Mucosa of stomach (tissue), 1 donor: ENCODE data around the gene SLC7A6OS.

Experiments
- H3K27me3 ChIP-seq: one replicate; pipeline ENCODE4 v1.7.0; 2013; ENCODE audit warnings: mild to moderate bottlenecking, low read length; ENCODE audit not compliant: control insufficient read depth, insufficient read depth
- H3K36me3 ChIP-seq: one replicate; pipeline ENCODE4 v1.7.0; 2013; ENCODE audit warnings: low read length; ENCODE audit not compliant: control insufficient read depth, insufficient read depth
- H3K4me1 ChIP-seq: one replicate; pipeline ENCODE4 v1.7.0; 2013; ENCODE audit warnings: mild to moderate bottlenecking, low read length; ENCODE audit not compliant: control insufficient read depth, insufficient read depth
- H3K4me3 ChIP-seq: one replicate; pipeline ENCODE4 v1.7.0; 2013; ENCODE audit warnings: low read length
- H3K9ac ChIP-seq: one replicate; pipeline ENCODE4 v1.7.0; 2013; ENCODE audit warnings: mild to moderate bottlenecking, low read length, moderate library complexity
- H3K9me3 ChIP-seq: one replicate; pipeline ENCODE4 v1.7.0; 2013; ENCODE audit warnings: mild to moderate bottlenecking, low read length, moderate library complexity; ENCODE audit not compliant: control insufficient read depth
- donor health status: Pancreatic carcinoma.

Gene SLC7A6OS

DNA sequence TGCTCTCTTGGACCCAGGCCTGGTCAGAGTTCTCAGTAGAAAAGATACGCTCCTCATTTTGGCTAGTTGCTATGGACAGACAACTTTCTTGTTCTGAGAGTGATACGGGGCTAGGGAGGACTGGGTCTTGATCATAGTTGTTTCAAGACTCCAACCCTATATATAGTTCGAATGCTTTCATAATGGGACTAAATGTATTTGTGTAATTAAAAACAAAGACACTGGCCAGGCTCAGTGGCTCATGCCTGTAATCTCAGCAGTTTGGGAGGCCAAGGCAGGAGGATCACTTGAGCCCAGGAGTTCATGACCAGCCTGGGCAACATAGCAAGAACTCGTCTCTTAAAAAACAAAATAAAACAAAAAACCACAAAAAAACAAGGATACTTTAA is 28.7 kb downstream of the SLC7A6OS start:
- no peaks in the 10 kb centered on the region for H3K9me3 ChIP-seq
- H3K4me1 ChIP-seq = peaks cover 6% of the 10 kb centered on the region
- no peaks in the 10 kb centered on the region for H3K36me3 ChIP-seq
- no peak overlapping the region for H3K4me3 ChIP-seq
- H3K27me3 ChIP-seq = no peaks in the 10 kb centered on the region
- H3K9ac ChIP-seq = no peak overlapping the region

DNA sequence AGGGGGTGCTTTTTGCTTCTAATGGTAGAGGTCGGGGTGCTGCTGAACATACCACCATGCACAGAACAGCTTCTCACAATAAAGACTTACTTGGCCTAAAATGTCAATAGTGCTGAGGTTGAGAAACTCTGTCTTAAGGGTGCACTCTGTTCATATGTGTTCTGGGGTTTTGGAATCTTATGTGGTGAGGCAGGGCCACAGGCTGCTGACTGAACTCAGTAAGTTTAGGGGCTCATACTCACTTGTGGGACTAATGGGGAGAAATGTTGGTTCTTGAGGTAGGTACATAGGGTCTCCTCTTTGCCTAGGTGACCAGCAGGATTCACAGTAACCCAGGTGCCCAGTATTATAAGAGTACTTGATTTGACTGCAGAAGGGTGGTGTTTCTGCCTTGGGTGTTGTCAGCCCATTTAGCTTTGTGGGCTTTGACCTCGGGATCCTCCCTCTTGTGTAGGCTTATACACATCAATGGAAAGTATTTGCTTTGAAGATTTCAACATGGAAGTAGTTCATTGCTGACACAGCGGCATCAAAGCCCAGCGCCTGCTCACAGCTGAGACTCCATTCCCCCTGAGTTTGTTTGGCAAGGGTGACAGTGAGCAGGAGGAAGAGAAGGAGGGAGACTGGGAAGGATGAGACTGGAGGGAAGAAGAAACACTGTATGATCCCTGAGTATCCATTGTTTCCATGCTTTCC is 29.2 kb downstream of the SLC7A6OS start:
- H3K27me3 ChIP-seq = no peaks in the 10 kb centered on the region
- H3K9me3 ChIP-seq = no peaks in the 10 kb centered on the region
- H3K4me3 ChIP-seq = no peak overlapping the region
- H3K4me1 ChIP-seq = peaks cover 6% of the 10 kb centered on the region
- H3K36me3 ChIP-seq = no peaks in the 10 kb centered on the region
- no peak overlapping the region for H3K9ac ChIP-seq

DNA sequence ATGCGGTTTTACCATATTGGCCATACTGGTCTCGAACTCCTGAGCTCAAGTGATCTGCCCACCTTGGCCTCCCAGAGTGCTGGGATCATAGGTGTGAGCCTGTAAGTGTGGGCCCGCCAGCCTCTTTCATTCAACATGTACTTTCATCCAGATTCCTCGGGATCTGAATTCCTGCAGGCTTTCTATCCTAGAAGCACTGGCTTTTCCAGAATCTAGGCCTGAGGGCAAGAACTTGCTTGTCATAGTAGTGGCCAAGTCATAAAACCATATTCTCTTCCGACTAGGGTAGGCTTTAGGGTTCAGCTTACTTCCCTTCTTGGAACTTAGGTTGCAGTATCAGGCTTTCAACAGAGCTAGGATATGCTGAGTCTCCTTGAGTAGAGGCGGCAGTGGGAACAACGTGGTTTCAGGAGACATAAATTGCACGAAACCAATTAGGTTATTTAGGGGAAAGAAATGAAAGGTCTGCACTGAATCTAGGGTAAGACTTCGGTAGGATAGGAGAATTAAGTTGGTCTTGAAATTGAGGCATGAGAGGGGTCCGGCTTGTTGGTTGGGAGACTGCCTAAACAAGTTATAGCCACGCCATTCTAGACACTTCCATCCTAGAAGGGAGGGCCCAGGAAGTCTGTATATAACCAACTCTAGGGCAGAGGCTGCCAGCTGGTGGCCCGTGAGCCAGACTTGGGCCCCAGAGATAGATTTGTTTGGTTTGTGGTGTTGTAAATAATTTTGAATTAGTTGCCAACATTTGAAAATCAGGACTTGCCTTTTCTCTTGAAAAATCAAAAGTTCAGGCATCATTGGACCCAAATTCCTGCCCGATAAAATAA is 30.8 kb downstream of the SLC7A6OS start:
- H3K4me1 ChIP-seq = peaks cover 14% of the 10 kb centered on the region
- no peaks in the 10 kb centered on the region for H3K9me3 ChIP-seq
- H3K9ac ChIP-seq = no peak overlapping the region
- H3K36me3 ChIP-seq = no peaks in the 10 kb centered on the region
- H3K4me3 ChIP-seq = no peak overlapping the region
- H3K27me3 ChIP-seq = no peaks in the 10 kb centered on the region

DNA sequence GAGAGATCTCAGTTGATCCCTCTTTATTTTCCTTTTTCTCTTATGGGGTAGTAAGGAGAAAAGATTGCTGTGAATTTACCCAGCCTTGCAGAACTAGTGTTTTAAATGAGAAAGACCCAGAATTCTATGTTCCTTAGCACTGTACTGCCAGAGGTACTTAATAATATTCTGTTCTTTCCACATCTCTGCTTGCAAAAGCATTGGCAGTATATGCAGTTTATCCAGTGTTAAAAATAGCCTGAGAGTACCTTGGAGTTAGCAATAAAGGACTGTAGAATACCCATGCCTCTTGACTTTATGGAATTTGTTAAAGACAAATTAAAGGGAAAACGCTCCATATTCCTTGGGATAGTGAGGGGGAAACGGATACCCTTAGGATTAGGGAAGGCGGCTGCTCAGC is 34.5 kb downstream of the SLC7A6OS start:
- H3K4me1 ChIP-seq = peaks cover 30% of the 10 kb centered on the region

DNA sequence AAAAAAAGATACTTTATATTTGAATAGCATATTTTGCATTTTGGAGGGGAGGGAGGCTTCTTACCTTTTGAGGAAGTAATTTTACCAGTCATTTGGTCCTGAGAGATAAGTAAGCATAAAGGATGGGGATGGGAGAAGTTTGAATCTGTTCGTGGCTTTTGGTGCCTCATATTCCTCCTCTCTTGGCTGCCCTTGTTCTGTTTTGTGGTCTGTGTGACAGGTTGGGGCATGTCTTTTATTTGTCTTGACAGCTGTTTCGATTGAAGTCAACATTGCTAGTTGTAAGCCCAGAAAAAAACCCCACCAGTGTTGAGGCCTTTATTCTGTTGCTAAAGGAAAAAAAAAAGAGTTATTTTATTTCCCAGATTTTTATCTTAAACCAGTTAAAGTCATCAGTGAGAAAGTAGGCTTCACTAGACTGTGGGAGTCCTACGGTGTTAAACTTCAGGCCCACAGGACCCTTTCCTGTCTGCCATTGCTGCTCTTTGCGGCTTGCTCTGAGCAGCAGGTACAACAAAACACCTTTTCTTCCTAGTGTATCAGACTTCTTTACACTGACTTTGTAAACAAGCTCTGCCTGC is 35.0 kb downstream of the SLC7A6OS start:
- Histone ChIP-seq H3K36me3 (no peaks in the 10 kb centered on the region), H3K4me3 (no peak overlapping the region), H3K9me3 (no peaks in the 10 kb centered on the region), H3K4me1 (peaks cover 30% of the 10 kb centered on the region), H3K27me3 (no peaks in the 10 kb centered on the region), H3K9ac (no peak overlapping the region)

More for the DNA sequence above, 34.5 kb downstream of the SLC7A6OS start:
- H3K27me3 ChIP-seq = no peaks in the 10 kb centered on the region
- H3K4me3 ChIP-seq = no peak overlapping the region
- H3K36me3 ChIP-seq = no peaks in the 10 kb centered on the region
- no peaks in the 10 kb centered on the region for H3K9me3 ChIP-seq
- H3K9ac ChIP-seq = no peak overlapping the region

DNA sequence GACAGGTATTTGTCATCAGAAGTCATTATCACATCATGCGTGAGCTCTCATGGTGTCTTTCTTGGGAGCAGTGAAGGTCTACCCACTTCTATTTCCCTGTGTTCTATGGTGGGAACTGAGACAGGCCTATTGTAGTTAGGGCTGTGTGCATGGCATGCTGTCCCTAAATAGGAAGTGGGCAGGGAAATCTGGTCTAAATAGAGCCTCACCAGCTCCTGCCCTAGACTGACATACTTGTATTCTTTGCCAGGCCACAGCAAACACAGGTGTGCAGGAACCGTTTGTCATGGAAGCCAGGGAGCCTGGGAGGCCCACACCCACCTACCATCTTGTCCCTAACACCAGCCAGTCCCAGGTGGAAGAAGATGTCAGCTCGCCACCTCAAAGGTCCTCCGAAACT is 36.3 kb downstream of the SLC7A6OS start:
- H3K27me3 ChIP-seq = no peaks in the 10 kb centered on the region
- no peaks in the 10 kb centered on the region for H3K36me3 ChIP-seq
- peaks cover 24% of the 10 kb centered on the region for H3K4me1 ChIP-seq
- no peaks in the 10 kb centered on the region for H3K9me3 ChIP-seq
- H3K4me3 ChIP-seq = no peak overlapping the region
- no peak overlapping the region for H3K9ac ChIP-seq

DNA sequence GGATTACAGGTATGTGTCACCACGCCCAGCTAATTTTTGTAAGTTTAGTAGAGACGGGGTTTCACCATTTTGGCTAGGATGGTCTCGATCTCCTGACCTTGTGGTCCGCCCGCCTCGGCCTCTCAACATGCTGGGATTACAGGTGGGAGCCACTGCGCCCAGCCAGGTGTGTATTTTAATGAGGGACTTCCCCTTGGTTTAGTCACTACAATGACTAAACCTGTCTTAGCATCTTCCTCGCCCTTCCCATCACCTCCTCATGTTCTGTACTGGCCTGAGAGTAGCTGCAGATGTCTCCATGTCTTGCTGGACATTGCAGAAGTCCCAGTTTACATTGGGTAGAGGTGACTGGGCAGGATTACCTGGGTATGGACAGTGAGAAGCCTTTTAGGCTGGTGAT is 36.9 kb downstream of the SLC7A6OS start:
- Histone ChIP-seq H3K9ac (no peak overlapping the region), H3K4me1 (peaks cover 24% of the 10 kb centered on the region), H3K9me3 (no peaks in the 10 kb centered on the region), H3K4me3 (no peak overlapping the region), H3K36me3 (no peaks in the 10 kb centered on the region), H3K27me3 (no peaks in the 10 kb centered on the region)

DNA sequence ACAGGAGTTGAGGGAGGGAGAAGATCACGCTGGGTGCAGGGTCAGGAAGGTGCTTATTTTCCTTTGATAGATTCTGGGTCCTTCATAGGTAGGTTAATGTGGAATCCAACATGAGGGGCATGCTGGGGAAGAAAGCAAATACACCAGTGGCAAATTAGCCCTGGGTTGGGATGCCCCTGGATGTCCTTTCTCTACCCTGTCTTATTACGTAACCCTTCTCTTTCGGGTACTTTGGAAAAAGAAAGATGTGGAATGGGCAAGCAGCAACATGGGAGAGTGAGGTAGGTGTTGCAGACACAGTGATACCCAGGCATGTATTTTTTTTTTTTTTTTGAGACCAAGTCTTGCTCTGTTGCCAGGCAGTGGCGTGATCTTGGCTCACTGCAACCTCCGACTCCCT is 37.3 kb downstream of the SLC7A6OS start:
- Histone ChIP-seq H3K9me3 (no peaks in the 10 kb centered on the region), H3K4me1 (peaks cover 24% of the 10 kb centered on the region), H3K9ac (peak overlapping the region; percentile 5), H3K4me3 (no peak overlapping the region), H3K27me3 (no peaks in the 10 kb centered on the region), H3K36me3 (no peaks in the 10 kb centered on the region)

DNA sequence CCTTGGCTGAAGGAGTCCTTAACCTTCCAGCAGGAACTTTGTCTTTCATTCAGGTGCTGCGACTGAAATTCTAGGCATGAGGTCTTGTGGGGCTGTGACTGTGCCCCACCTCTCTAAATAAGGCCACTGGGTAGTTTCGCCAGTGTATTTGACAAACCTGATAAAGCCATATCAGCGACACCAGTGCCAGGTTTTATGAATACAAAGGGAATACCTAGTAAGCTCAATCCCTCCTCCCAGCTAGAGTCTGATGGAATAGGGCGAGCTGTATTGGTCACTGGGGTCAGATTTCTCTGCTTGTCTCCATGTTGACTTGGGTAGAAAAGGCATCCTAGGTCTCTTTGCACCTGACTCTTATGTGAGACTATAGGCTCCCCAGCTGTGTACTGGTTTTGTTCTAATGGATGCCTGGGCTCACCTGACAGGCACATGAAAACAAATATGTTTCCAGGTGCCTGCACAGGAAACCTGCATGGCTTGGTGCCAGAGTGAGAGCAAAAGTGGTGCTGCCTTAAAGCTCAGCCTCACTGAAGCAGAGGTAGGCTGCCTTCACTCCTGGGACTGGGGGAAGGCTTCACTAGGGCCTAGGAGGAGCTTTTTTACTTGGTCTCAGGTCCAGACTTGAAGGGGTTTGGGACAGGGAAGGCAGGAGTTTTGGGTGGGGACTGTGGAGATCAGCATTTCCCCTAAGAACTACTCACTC is 38.1 kb downstream of the SLC7A6OS start:
- peak overlapping the region; percentile 5 for H3K9ac ChIP-seq
- peaks cover 24% of the 10 kb centered on the region for H3K4me1 ChIP-seq
- no peak overlapping the region for H3K4me3 ChIP-seq
- no peaks in the 10 kb centered on the region for H3K36me3 ChIP-seq
- H3K9me3 ChIP-seq = no peaks in the 10 kb centered on the region
- H3K27me3 ChIP-seq = no peaks in the 10 kb centered on the region

DNA sequence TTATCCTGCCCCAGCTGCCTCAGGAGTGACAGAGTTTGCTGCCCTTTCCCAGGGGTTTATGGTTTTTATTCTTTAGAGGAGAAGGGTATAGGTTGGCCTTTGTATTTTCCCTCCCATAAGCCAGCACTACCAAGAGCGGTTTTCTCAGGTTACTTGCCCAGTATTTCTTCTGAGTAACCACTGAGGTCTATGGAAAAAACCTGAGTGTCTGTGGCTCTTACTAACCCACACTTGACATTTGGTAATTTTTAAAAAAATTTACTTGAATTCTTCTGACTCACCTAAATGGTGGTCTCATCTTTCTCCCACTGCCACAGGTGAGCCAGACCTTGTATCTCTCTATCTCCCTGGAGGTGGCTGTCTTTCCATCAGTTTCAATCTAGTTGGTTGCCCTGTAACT is 40.4 kb downstream of the SLC7A6OS start:
- H3K4me3 ChIP-seq = no peak overlapping the region
- H3K27me3 ChIP-seq = no peaks in the 10 kb centered on the region
- no peaks in the 10 kb centered on the region for H3K36me3 ChIP-seq
- H3K4me1 ChIP-seq = peaks cover 20% of the 10 kb centered on the region
- no peaks in the 10 kb centered on the region for H3K9me3 ChIP-seq
- H3K9ac ChIP-seq = no peak overlapping the region

DNA sequence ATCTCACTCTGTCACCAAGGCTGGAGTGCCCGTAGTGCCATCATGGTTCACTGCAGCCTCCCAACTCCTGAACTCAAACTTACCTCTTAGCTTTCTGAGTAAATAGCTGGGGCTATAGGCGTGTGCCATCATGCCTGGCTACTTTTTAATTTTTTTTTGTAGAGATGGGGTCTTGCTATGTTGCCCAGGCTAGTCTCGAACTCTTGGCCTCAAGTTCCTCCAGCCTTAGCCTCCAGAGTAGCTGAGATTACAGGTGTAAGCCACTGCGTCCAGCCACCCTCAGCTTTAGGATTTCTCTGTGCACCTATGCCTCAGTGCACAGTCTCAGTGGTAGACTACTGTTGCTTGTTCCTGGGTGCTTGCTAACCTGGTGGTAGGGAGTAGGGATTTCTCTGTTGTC is 41.0 kb downstream of the SLC7A6OS start:
- no peaks in the 10 kb centered on the region for H3K27me3 ChIP-seq
- peaks cover 23% of the 10 kb centered on the region for H3K4me1 ChIP-seq
- no peaks in the 10 kb centered on the region for H3K36me3 ChIP-seq
- no peaks in the 10 kb centered on the region for H3K9me3 ChIP-seq
- no peak overlapping the region for H3K4me3 ChIP-seq
- H3K9ac ChIP-seq = no peak overlapping the region
